RWPE1 (cell line): ENCODE results near the gene SH3TC2.
"Not testable (repeated sequence)": the region's sequence is repeated elsewhere in the genome, so short reads cannot be mapped to it uniquely, and the experiment has no call there.

ENCODE experiments used
- CTCF ChIA-PET: fragments of 350-600 bp; sonication (Branson Sonifier 250); formaldehyde crosslinking; extraction: SDS; loops from one replicate; lab custom pipeline; 2021; lab: Yijun Ruan, JAX
- POLR2A ChIA-PET: fragments of 400-600 bp; formaldehyde crosslinking; extraction: SDS; loops from one replicate; lab custom pipeline; 2020; ENCODE audit warnings: antibody characterized with exemption; ENCODE audit not compliant: low non-redundant PET; lab: Yijun Ruan, JAX
- DNase-seq: peaks from one replicate; pipeline ENCODE4 v3.0.0; 2012; ENCODE audit warnings: low spot score
- H3K27ac ChIP-seq: fragments of 450-650 bp; 2 replicates; pipeline ENCODE4 v1.5.1; 2017
- CTCF ChIP-seq: fragments of 450-650 bp; conservative IDR thresholded peaks from 2 replicates; pipeline ENCODE4 v1.5.1; 2017; ENCODE audit warnings: low read depth, mild to moderate bottlenecking

The SH3TC2 gene

GRCh38 chr5:149079883-149080282 lies 17.0 kb upstream of the SH3TC2 start:
- no peak overlapping the region for H3K27ac ChIP-seq
- CTCF ChIA-PET: interaction anchor here (0.6 kb wide), 1 partner anchor 299 kb away, joined by 3 read pairs; no protein-coding TSS in a partner anchor
- no peak for TF ChIP-seq CTCF
- no peak for DNase-seq
- POLR2A ChIA-PET: no interaction called here

GRCh38 chr5:149074071-149074470 lies 11.2 kb upstream of the SH3TC2 start:
- DNase-seq, POLR2A ChIA-PET, H3K27ac ChIP-seq: not testable (repeated sequence)
- CTCF ChIA-PET: interaction anchor here (0.6 to 1.7 kb wide), 3 partner anchors 39 to 228 kb away, joined by 3 to 5 read pairs (median 5); no protein-coding TSS in a partner anchor

GRCh38 chr5:149073213-149073612 lies 10.4 kb upstream of the SH3TC2 start:
- ChIA-PET POLR2A (no interaction called here), CTCF (interaction anchor here (0.6 to 1.7 kb wide), 3 partner anchors 41 to 950 kb away, joined by 3 to 5 read pairs (median 4); no protein-coding TSS in a partner anchor)
- H3K27ac ChIP-seq: no peak overlapping the region
- TF ChIP-seq CTCF: no peak
- DNase-seq: no peak

GRCh38 chr5:149072791-149073190 lies 9.9 kb upstream of the SH3TC2 start:
- H3K27ac ChIP-seq: no peak overlapping the region
- CTCF ChIA-PET: interaction anchor here (0.6 to 1.7 kb wide), 3 partner anchors 42 to 950 kb away, joined by 3 to 5 read pairs (median 4); no protein-coding TSS in a partner anchor

GRCh38 chr5:149072376-149072775 lies 9.5 kb upstream of the SH3TC2 start:
- ChIA-PET CTCF (interaction anchor here (0.6 to 1.7 kb wide), 3 partner anchors 42 to 342 kb away, joined by 3 to 5 read pairs (median 4); no protein-coding TSS in a partner anchor), POLR2A (no interaction called here)
- no peak for DNase-seq
- no peak for TF ChIP-seq CTCF
- H3K27ac ChIP-seq: no peak overlapping the region

More at GRCh38 chr5:149072791-149073190, 9.9 kb upstream of the SH3TC2 start:
- no peak for DNase-seq
- no peak for TF ChIP-seq CTCF
- POLR2A ChIA-PET: no interaction called here

- DNase-seq: no peak
- ChIA-PET POLR2A (no interaction called here), CTCF (interaction anchor here (0.6 to 1.5 kb wide), 3 partner anchors 330 to 341 kb away, joined by 3 to 4 read pairs (median 3); no protein-coding TSS in a partner anchor)
- no peak overlapping the region for H3K27ac ChIP-seq
- TF ChIP-seq CTCF: no peak
These were observed 8.9 kb upstream of the SH3TC2 start for GRCh38 chr5:149071756-149072155.

GRCh38 chr5:149071216-149071615 lies 8.4 kb upstream of the SH3TC2 start:
- TF ChIP-seq CTCF: no peak
- ChIA-PET POLR2A (no interaction called here), CTCF (interaction anchor here (1.2 kb wide), 1 partner anchor 337 kb away, joined by 3 read pairs; no protein-coding TSS in a partner anchor)
- no peak overlapping the region for H3K27ac ChIP-seq
- DNase-seq: no peak
